ENCODE measurements around the gene GMPPA. TPM values are rescaled to one million over a fixed set of nuclear protein-coding genes. Genes with fewer than 3 reads are reported as not detected.

Gene GMPPA
- total RNA-seq, 4 donors from 2014 or later = 5.4 to 29.9 (median 19.8) TPM

DNA sequence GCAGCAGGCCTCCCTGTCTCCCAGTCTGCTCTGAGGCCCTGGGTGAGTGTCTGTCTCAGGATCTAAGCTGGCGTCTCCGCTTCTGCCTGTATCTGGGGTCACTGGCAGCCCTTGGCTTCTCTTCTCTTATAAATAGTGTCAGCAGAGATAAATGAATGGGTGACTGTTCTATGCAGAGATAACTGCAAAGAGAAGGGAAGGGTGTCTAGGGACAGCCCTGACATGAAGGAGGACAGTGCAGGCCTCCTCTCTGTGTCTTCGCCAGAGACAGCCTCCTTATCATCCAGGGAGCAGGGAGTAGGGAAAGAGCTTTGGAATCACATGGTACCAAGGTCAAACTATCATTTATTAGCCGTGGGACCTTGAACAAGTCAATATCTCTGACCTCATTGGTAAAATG lies 28.3 kb upstream of the GMPPA start:
- no peak for TF ChIP-seq POLR2A (IDR thresholded peaks at IDR 0.05)
- TF ChIP-seq, protein P1, sequence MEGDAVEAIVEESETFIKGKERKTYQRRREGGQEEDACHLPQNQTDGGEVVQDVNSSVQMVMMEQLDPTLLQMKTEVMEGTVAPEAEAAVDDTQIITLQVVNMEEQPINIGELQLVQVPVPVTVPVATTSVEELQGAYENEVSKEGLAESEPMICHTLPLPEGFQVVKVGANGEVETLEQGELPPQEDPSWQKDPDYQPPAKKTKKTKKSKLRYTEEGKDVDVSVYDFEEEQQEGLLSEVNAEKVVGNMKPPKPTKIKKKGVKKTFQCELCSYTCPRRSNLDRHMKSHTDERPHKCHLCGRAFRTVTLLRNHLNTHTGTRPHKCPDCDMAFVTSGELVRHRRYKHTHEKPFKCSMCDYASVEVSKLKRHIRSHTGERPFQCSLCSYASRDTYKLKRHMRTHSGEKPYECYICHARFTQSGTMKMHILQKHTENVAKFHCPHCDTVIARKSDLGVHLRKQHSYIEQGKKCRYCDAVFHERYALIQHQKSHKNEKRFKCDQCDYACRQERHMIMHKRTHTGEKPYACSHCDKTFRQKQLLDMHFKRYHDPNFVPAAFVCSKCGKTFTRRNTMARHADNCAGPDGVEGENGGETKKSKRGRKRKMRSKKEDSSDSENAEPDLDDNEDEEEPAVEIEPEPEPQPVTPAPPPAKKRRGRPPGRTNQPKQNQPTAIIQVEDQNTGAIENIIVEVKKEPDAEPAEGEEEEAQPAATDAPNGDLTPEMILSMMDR (IDR thresholded peaks at IDR 0.05) = no peak
- intact Hi-C loops (cut with DNase I; ENCODE audit: low total_unique reads) = no loop called here
- H3K4me3 ChIP-seq (ENCODE audit: low read depth, poor library complexity, severe bottlenecking) = no peak overlapping the region
- 88 to 91% methylated on average over 4 of the region's 4 CpGs for WGBS, 2 donors
- DNase-seq (ENCODE audit: low spot score in 2 of 2) = no peak

DNA sequence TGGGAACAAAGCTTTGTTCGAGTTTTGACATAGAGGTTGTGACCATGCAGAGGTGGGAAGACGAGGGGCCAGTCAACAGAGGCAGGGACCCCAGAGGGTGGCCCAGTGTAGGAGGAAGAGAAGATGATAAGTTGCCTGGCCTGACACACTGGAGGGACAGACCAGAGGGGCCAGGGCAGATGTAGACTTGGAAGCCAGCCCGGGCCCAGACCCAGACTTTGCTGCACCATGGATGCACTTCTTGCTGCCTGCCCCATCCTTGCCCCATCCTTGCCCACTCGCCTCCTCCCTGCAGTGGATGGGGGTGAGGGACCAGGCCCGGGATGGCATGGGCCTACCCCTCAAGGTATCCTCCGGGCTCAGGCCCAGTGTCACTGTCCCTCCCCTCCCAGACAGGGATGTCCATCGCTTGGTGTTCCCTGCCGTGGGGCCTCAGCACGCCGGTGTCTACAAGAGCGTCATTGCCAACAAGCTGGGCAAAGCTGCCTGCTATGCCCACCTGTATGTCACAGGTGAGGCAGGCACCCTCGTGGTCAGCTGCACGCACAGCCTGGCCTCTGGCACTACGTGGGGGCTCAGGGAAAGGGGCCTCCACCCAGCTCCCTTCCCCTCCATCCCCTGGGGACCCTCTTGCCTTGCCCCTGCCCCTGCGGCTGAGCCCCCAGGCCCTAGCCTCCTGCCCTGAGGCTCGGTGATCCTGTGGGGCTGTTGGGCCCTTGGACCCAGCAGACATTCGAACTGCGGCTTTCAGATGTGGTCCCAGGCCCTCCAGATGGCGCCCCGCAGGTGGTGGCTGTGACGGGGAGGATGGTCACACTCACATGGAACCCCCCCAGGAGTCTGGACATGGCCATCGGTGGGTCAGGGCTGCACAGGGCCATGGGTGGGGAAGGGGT lies 27.0 kb upstream of the GMPPA start:
- no peak overlapping the region for H3K4me3 ChIP-seq (ENCODE audit: low read depth, poor library complexity, severe bottlenecking)
- intact Hi-C loops (cut with DNase I; ENCODE audit: low total_unique reads) = no loop called here
- TF ChIP-seq, protein P1 (IDR thresholded peaks at IDR 0.05) = no peak
- no peak for TF ChIP-seq POLR2A (IDR thresholded peaks at IDR 0.05)
- DNase-seq (ENCODE audit: low spot score in 2 of 2) = no peak
- 87 to 90% methylated on average over 12 to 21 of the region's 22 CpGs for WGBS, 2 donors

DNA sequence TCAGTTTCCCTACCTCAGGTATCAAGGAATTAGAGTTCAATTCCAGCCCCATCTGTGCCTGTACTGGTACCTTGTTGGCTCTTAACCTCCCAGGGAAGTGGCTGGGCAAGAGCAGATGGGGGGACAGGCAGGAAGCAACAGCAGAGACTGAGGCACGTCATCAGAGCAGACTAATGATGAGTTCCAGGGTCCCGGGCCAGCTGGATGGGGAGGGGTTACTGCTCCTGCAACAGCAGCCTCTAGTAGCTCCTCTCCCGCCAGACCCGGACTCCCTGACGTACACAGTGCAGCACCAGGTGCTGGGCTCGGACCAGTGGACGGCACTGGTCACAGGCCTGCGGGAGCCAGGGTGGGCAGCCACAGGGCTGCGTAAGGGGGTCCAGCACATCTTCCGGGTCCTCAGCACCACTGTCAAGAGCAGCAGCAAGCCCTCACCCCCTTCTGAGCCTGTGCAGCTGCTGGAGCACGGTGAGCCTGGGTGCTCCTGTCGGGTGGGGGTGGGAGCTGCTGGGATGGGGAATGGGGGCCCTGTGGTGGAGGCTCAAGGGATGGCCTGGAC lies 26.0 kb upstream of the GMPPA start:
- H3K4me3 ChIP-seq (ENCODE audit: low read depth, poor library complexity, severe bottlenecking) = no peak overlapping the region
- intact Hi-C loops (cut with DNase I; ENCODE audit: low total_unique reads) = no loop called here
- WGBS, 2 donors = 82 to 95% methylated on average over 10 to 11 of the region's 12 CpGs
- TF ChIP-seq, protein P1 (IDR thresholded peaks at IDR 0.05) = no peak
- TF ChIP-seq POLR2A (IDR thresholded peaks at IDR 0.05) = no peak
- no peak for DNase-seq (ENCODE audit: low spot score in 2 of 2)

DNA sequence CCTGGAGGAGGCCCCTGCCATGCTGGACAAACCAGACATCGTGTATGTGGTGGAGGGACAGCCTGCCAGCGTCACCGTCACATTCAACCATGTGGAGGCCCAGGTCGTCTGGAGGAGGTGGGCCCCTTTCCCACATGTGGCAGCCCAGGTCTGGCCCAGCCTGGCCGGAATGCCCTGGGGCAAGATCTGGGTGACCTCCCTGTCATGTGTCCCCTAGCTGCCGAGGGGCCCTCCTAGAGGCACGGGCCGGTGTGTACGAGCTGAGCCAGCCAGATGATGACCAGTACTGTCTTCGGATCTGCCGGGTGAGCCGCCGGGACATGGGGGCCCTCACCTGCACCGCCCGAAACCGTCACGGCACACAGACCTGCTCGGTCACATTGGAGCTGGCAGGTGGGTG lies 25.2 kb upstream of the GMPPA start:
- no peak overlapping the region for H3K4me3 ChIP-seq (ENCODE audit: low read depth, poor library complexity, severe bottlenecking)
- intact Hi-C loops (cut with DNase I; ENCODE audit: low total_unique reads) = no loop called here
- 89 to 95% methylated on average over 12 to 18 of the region's 18 CpGs for WGBS, 2 donors
- DNase-seq (ENCODE audit: low spot score in 2 of 2) = no peak
- no peak for TF ChIP-seq POLR2A (IDR thresholded peaks at IDR 0.05)
- TF ChIP-seq, protein P1 (IDR thresholded peaks at IDR 0.05) = no peak

DNA sequence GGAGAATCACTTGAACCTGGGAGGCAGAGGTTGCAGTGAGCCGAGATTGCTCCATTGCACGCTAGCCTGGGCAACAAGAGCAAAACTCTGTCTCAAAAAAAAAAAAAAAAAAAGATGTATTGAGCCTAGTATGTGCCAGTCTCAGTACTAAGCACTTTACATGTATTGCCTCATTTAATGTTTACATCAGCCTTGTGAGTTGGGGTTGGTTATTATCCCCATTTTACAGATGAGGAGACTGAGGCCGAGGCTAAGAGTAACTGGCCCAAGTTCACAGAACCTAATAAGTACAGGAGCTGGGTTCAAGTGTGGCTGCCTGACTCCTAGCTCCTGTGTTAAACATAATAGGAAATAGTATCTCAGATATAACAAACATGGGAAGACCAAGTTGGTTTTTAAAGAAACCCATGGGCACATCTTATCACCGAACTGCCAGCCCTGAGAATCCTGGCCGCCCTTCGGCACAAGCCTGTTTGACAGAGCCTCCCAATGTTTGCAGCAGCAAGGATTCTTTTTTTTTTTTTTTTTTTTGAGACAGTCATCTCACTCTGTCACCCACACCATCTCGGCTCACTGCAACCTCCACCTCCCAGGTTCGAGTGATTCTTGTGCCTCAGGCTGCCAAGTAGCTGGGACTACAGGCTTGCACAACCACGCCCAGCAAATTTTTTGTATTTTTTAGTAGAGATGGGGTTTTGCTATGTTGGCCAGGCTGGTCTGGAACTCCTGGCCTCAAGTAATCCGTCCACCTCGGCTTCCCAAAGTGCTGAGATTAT lies 24.2 kb upstream of the GMPPA start:
- intact Hi-C loops (cut with DNase I; ENCODE audit: low total_unique reads) = no loop called here
- no peak overlapping the region for H3K4me3 ChIP-seq (ENCODE audit: low read depth, poor library complexity, severe bottlenecking)
- WGBS, 2 donors = 74 to 76% methylated on average over 11 of the region's 11 CpGs
- TF ChIP-seq POLR2A (IDR thresholded peaks at IDR 0.05) = no peak
- TF ChIP-seq, protein P1 (IDR thresholded peaks at IDR 0.05) = no peak
- no peak for DNase-seq (ENCODE audit: low spot score in 2 of 2)
